ENCODE data around the gene ST6GALNAC5.

GRCh38 chr1:76854255-76854654, 13.0 kb upstream of the ST6GALNAC5 start:
- TF ChIP-seq POLR2A (IDR thresholded peaks at IDR 0.05) = no peak
- no peak for TF ChIP-seq CTCF (IDR thresholded peaks at IDR 0.05)
- no peak for TF ChIP-seq POLR2AphosphoS5 (IDR thresholded peaks at IDR 0.05)
- no peak for TF ChIP-seq EP300 (IDR thresholded peaks at IDR 0.05)

All from sigmoid colon (tissue), 4 donors.